Measurements from ENCODE around the gene FHOD1. TPM values are rescaled to one million over a fixed set of nuclear protein-coding genes. Genes with fewer than 3 reads are reported as not detected.

FHOD1 gene
- total and polyA plus RNA-seq, 9 of the 15 experiments (the other 6 are each of a cell fraction or from before 2014, with no cell fraction given), result 18.7 to 126 (median 32.3) TPM

GRCh38 chr16:67268136-67268579 is 20.9 kb upstream of the FHOD1 start:
- Histone ChIP-seq H4K20me1 (replicated peaks; ENCODE audit: control insufficient read depth, insufficient read depth, low read length) (no peaks in the 10 kb centered on the region), H3K79me2 (ENCODE audit: control insufficient read depth, insufficient read depth, low read length) (no peaks in the 10 kb centered on the region), H3K4me3 (no peak overlapping the region), H3K4me1 (replicated peaks in 1 of 2; ENCODE audit: control insufficient read depth in 2 of 2, insufficient read depth in 2 of 2, low read length in 2 of 2) (peaks cover 23 to 32% of the 10 kb centered on the region in 2 experiments), H2AFZ (ENCODE audit: low read depth, low read length) (no peak overlapping the region), H3K9ac (ENCODE audit: insufficient read depth in 1 of 2, low read depth in 2 of 2, low read length in 2 of 2) (peak overlapping the region in 1 of 2 experiments; percentile 46; a peak in 1 of 4 replicates), H3K4me2 (ENCODE audit: insufficient read depth, low read length) (peak overlapping the region; percentile 53; the same call in 1 of the 2 replicates), H3K9me1 (ENCODE audit: control insufficient read depth, insufficient read depth, low read length) (no peaks in the 10 kb centered on the region), H3K27me3 (ENCODE audit: control insufficient read depth in 2 of 2, insufficient read depth in 2 of 2, low read length in 2 of 2) (no peaks in the 10 kb centered on the region), H3K9me3 (replicated peaks; ENCODE audit: control insufficient read depth, insufficient read depth, low read depth, low read length) (no peaks in the 10 kb centered on the region), H3K36me3 (ENCODE audit: control insufficient read depth, insufficient read depth, low read length) (peaks cover 4% of the 10 kb centered on the region; the same call in 1 of the 3 replicates), H3K27ac (ENCODE audit: extremely low read depth, low read depth, low read length) (peak overlapping the region; percentile 76)
- in situ Hi-C loops (cut with MboI), result no loop called here
- POLR2A ChIA-PET, result interaction anchor here (0.6 to 1.1 kb wide), 4 partner anchors 10 to 597 kb away, joined by 3 to 5 read pairs (median 4); no protein-coding TSS in a partner anchor
- DNase-seq (ENCODE audit: extremely low read depth in 1 of 4, low spot score in 3 of 4), result peak; percentile 69 to 97 (median 80)
- peak; percentile 96 for ATAC-seq
- intact Hi-C loops (cut with micrococcal nuclease), result no loop called here
- FAIRE-seq, result peak; percentile 100
- 0% methylated on average over 5 of the region's 5 CpGs for WGBS (ENCODE audit: insufficient coverage, low coverage, missing lambda C conversion rate)
- no TSS peak for BruUV-seq (replicated peaks)
- CTCF ChIA-PET (ENCODE audit: low intra/inter-chr PET ratio), result interaction anchor here (0.6 to 0.7 kb wide), 2 partner anchors 11 to 120 kb away, joined by 3 read pairs; partner anchors contain the start of gene PLEKHG4
- TF ChIP-seq NR4A1 (CRISPR knock-in tag; IDR thresholded peaks at IDR 0.05), result no peak
- 0 out of 2 replicates have a peak, but pooled peaks have one; percentile 42 for TF ChIP-seq NR4A1 (tag; IDR thresholded peaks at IDR 0.05)
- TF ChIP-seq AFF4 (CRISPR knock-in tag; IDR thresholded peaks at IDR 0.05), result no peak
- peak; percentile 87 for TF ChIP-seq CBFA2T2 (conservative IDR thresholded peaks at IDR 0.05)
- no peak for TF ChIP-seq LARP7 (IDR thresholded peaks at IDR 0.05)
- no peak for TF ChIP-seq ZNF354B (CRISPR knock-in tag; IDR thresholded peaks at IDR 0.05)
- no peak for TF ChIP-seq ZNF274 (IDR thresholded peaks at IDR 0.05; ENCODE audit: borderline replicate concordance, low read depth, low read length)
- peak; percentile 8; the same call in 1 of the 2 replicates for TF ChIP-seq CREB1 (IDR thresholded peaks at IDR 0.05)
- TF ChIP-seq CREB1 (CRISPR knock-in tag; IDR thresholded peaks at IDR 0.05), result no peak
- TF ChIP-seq ZNF41 (CRISPR knock-in tag; conservative IDR thresholded peaks at IDR 0.05), result no peak
- no peak for TF ChIP-seq CTCF (IDR thresholded peaks at IDR 0.05 in 2 of 3, conservative IDR thresholded peaks at IDR 0.05 in 1 of 3; ENCODE audit: insufficient read depth in 2 of 3, low read depth in 1 of 3, low read length in 3 of 3)
- peak; percentile 35 for TF ChIP-seq MAFG (tag; conservative IDR thresholded peaks at IDR 0.05)
- TF ChIP-seq, protein P1, sequence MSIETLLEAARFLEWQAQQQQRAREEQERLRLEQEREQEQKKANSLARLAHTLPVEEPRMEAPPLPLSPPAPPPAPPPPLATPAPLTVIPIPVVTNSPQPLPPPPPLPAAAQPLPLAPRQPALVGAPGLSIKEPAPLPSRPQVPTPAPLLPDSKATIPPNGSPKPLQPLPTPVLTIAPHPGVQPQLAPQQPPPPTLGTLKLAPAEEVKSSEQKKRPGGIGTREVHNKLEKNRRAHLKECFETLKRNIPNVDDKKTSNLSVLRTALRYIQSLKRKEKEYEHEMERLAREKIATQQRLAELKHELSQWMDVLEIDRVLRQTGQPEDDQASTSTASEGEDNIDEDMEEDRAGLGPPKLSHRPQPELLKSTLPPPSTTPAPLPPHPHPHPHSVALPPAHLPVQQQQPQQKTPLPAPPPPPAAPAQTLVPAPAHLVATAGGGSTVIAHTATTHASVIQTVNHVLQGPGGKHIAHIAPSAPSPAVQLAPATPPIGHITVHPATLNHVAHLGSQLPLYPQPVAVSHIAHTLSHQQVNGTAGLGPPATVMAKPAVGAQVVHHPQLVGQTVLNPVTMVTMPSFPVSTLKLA (conservative IDR thresholded peaks at IDR 0.05), result peak in 1 of 2 experiments; percentile 72; a peak in 2 of 4 replicates
- no peak for TF ChIP-seq POLR3A (IDR thresholded peaks at IDR 0.05; ENCODE audit: borderline replicate concordance, extremely low read depth, insufficient read depth, insufficient read length)
- no peak for TF ChIP-seq BDP1 (IDR thresholded peaks at IDR 0.05; ENCODE audit: insufficient read depth, insufficient read length)
- TF ChIP-seq STAT5A (IDR thresholded peaks at IDR 0.05; ENCODE audit: borderline replicate concordance, low read length), result peak; percentile 56; the same call in 1 of the 2 replicates

Measured in K562 (cell line).